ENCODE data around the gene RAB17.

DNA sequence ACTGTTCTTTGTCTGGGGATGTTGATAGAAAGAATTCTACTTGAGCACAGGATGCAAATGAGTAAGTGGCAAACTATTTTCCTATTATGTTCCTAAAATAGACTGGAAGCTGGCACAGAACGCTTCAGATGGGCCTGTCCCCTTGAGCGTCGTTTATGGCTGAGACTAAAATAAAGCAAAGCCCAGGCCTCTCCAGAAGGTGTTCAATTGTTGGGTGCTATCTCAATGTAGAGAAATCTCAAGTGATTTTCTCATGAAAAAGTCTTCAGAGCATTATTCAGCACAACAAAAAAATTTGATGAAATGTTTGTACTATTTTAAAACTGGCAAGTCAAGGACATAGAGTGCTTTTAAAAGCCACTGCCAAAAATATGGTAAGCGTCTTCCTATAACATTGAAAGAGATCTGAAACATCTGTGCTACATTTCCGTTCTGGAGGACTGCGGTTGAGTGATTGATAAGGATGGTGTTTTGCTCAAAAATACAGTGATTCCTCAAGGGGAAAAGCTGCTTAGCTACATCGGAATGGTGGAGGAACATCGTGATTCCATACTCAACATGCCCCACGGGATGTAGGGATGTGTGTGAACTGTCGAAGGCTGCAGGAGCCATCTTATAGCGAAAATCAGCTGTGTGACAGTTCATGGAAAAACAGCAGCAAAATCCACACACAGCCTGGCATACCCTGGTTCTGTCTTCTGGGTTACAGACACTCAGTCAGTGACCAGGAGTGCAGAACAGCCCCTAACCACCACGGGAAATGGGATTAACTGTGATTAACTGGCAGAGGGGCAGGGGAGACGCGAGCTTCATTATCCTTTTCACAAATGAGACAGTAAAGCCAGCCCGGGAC, 26.4 kb upstream of the RAB17 start:
- TF ChIP-seq POLR2AphosphoS5 (IDR thresholded peaks at IDR 0.05; ENCODE audit: low read depth, low read length) (no peak), FOXP2 (optimal IDR thresholded peaks at IDR 0.05; ENCODE audit: borderline replicate concordance, extremely low read depth, extremely low read length, insufficient read depth) (no peak)
